Muscle layer of duodenum (tissue), 2 donors: Measurements from ENCODE around the gene EIF1.
"Not testable (repeated sequence)": the region's sequence is repeated elsewhere in the genome, so short reads cannot be mapped to it uniquely, and the experiment has no call there.

ENCODE experiments used
- H3K27ac ChIP-seq: one replicate; pipeline ENCODE4 v1.7.0; 2013; ENCODE audit warnings: mild to moderate bottlenecking, low read length
- H3K27me3 ChIP-seq: one replicate; pipeline ENCODE4 v1.7.0; 2013; ENCODE audit warnings: low read depth, mild to moderate bottlenecking, control low read depth, low read length
- H3K36me3 ChIP-seq, 2 donors: one replicate each; pipeline ENCODE4 v1.7.0; 2013; ENCODE audit warnings: low read length in 2 of 2, control low read depth in 1 of 2, mild to moderate bottlenecking in 1 of 2; ENCODE audit not compliant: insufficient read depth in 2 of 2, control insufficient read depth in 1 of 2
- H3K4me1 ChIP-seq, 2 donors: one replicate each; pipeline ENCODE4 v1.7.0; 2013; ENCODE audit warnings: low read length in 2 of 2, mild to moderate bottlenecking in 2 of 2, control low read depth in 1 of 2, moderate library complexity in 1 of 2; ENCODE audit not compliant: insufficient read depth in 2 of 2, control insufficient read depth in 1 of 2
- H3K4me3 ChIP-seq, 2 donors: one replicate each; pipeline ENCODE4 v1.7.0; 2013; ENCODE audit warnings: low read length in 2 of 2, low read depth in 1 of 2, mild to moderate bottlenecking in 1 of 2
- H3K9me3 ChIP-seq, 2 donors: one replicate each; pipeline ENCODE4 v1.7.0; 2013; ENCODE audit warnings: low read length in 2 of 2, control low read depth in 1 of 2, mild to moderate bottlenecking in 1 of 2; ENCODE audit not compliant: control insufficient read depth in 1 of 2
- donor health status: healthy.

The EIF1 gene

GRCh38 chr17:41667280-41668041 is 21.2 kb upstream of the EIF1 start:
- H3K36me3 ChIP-seq: no peaks in the 10 kb centered on the region
- no peaks in the 10 kb centered on the region for H3K9me3 ChIP-seq
- H3K4me1 ChIP-seq: peaks cover 5 to 8% of the 10 kb centered on the region in 2 donors
- H3K4me3 ChIP-seq: peak overlapping the region in 1 of 2 donors; percentile 64
- no peaks in the 10 kb centered on the region for H3K27me3 ChIP-seq
- H3K27ac ChIP-seq: no peak overlapping the region

- no peak overlapping the region for H3K4me3 ChIP-seq
- H3K9me3 ChIP-seq: no peaks in the 10 kb centered on the region
- H3K27me3 ChIP-seq: no peaks in the 10 kb centered on the region
- H3K36me3 ChIP-seq: no peaks in the 10 kb centered on the region
- peaks cover 2 to 5% of the 10 kb centered on the region in 2 donors for H3K4me1 ChIP-seq
- H3K27ac ChIP-seq: no peak overlapping the region
These were observed 16.5 kb upstream of the EIF1 start for GRCh38 chr17:41672153-41672552.

- not testable (repeated sequence) for H3K27ac ChIP-seq, H3K9me3 ChIP-seq, H3K4me3 ChIP-seq, H3K36me3 ChIP-seq, H3K27me3 ChIP-seq, H3K4me1 ChIP-seq
These were observed 13.3 kb upstream of the EIF1 start for GRCh38 chr17:41675157-41676057.

GRCh38 chr17:41676058-41676419 is 12.6 kb upstream of the EIF1 start:
- no peaks in the 10 kb centered on the region for H3K36me3 ChIP-seq
- no peak overlapping the region for H3K27ac ChIP-seq
- no peaks in the 10 kb centered on the region for H3K4me1 ChIP-seq
- H3K9me3 ChIP-seq: no peaks in the 10 kb centered on the region
- no peaks in the 10 kb centered on the region for H3K27me3 ChIP-seq
- no peak overlapping the region for H3K4me3 ChIP-seq

GRCh38 chr17:41678411-41678906 is 10.2 kb upstream of the EIF1 start:
- Histone ChIP-seq H3K36me3 (no peaks in the 10 kb centered on the region), H3K27ac (peak overlapping the region; percentile 68), H3K4me1 (no peaks in the 10 kb centered on the region), H3K27me3 (no peaks in the 10 kb centered on the region), H3K9me3 (no peaks in the 10 kb centered on the region), H3K4me3 (peak overlapping the region in 1 of 2 donors; percentile 47)

GRCh38 chr17:41678907-41679739 is 9.6 kb upstream of the EIF1 start:
- Histone ChIP-seq H3K36me3 (no peaks in the 10 kb centered on the region), H3K9me3 (no peaks in the 10 kb centered on the region), H3K27me3 (no peaks in the 10 kb centered on the region), H3K4me3 (peak overlapping the region in 1 of 2 donors; percentile 47), H3K27ac (peak overlapping the region; percentile 68), H3K4me1 (no peaks in the 10 kb centered on the region)

GRCh38 chr17:41679740-41680425 is 8.8 kb upstream of the EIF1 start:
- Histone ChIP-seq H3K36me3 (no peaks in the 10 kb centered on the region), H3K4me3 (no peak overlapping the region), H3K4me1 (no peaks in the 10 kb centered on the region), H3K27ac (no peak overlapping the region), H3K27me3 (no peaks in the 10 kb centered on the region), H3K9me3 (no peaks in the 10 kb centered on the region)

GRCh38 chr17:41680426-41681040 is 8.2 kb upstream of the EIF1 start:
- Histone ChIP-seq H3K27me3 (no peaks in the 10 kb centered on the region), H3K27ac (no peak overlapping the region), H3K4me1 (no peaks in the 10 kb centered on the region), H3K9me3 (no peaks in the 10 kb centered on the region), H3K4me3 (no peak overlapping the region), H3K36me3 (no peaks in the 10 kb centered on the region)

- Histone ChIP-seq H3K4me1 (no peaks in the 10 kb centered on the region), H3K4me3 (no peak overlapping the region), H3K36me3 (no peaks in the 10 kb centered on the region), H3K9me3 (no peaks in the 10 kb centered on the region), H3K27me3 (no peaks in the 10 kb centered on the region), H3K27ac (no peak overlapping the region)
These were observed 6.9 kb upstream of the EIF1 start for GRCh38 chr17:41681776-41682175.

- H3K4me3 ChIP-seq: no peak overlapping the region
These were observed 6.1 kb upstream of the EIF1 start for GRCh38 chr17:41682631-41683030.

More at GRCh38 chr17:41682631-41683030, 6.1 kb upstream of the EIF1 start:
- H3K9me3 ChIP-seq: no peaks in the 10 kb centered on the region
- no peaks in the 10 kb centered on the region for H3K36me3 ChIP-seq
- H3K4me1 ChIP-seq: no peaks in the 10 kb centered on the region
- H3K27me3 ChIP-seq: no peaks in the 10 kb centered on the region
- no peak overlapping the region for H3K27ac ChIP-seq
